Common myeloid progenitor, CD34-positive (primary cell): ENCODE data around the gene C20orf141. TPM values are rescaled to one million over a fixed set of nuclear protein-coding genes. Genes with fewer than 3 reads are reported as not detected.
A peak's percentile ranks its signal among the peaks of the same experiment; 100 is the strongest.
"Not testable (repeated sequence)": the region's sequence is repeated elsewhere in the genome, so short reads cannot be mapped to it uniquely, and the experiment has no call there.

ENCODE experiments used
- CTCF ChIA-PET: fragments of 350-600 bp; sonication (Branson Sonifier 250); formaldehyde crosslinking; loops from one replicate; lab custom pipeline; 2021; ENCODE audit warnings: antibody characterized with exemption; lab: Charles Lee
- POLR2A ChIA-PET: fragments of 350-600 bp; sonication (Branson Sonifier 250); formaldehyde crosslinking; loops from one replicate; lab custom pipeline; 2021; ENCODE audit warnings: antibody characterized with exemption; lab: Charles Lee
- DNase-seq, 3 donors: peaks; one replicate each; pipeline versions ENCODE4 v3.0.0 to v3.0.0-alpha.2; 2013
- H3K27ac ChIP-seq, 2 experiments: 1 replicate in 1 of 2; 2 replicates in 1 of 2; pipeline ENCODE4 v1.7.0; 2013; ENCODE audit warnings: inconsistent platforms in 2 of 2, low read length in 2 of 2, mild to moderate bottlenecking in 2 of 2, low read depth in 1 of 2, moderate library complexity in 1 of 2; ENCODE audit not compliant: severe bottlenecking in 2 of 2, insufficient read depth in 1 of 2, poor library complexity in 1 of 2
- H3K27me3 ChIP-seq, 5 experiments: replicated peaks in 2 of 5; 1 replicate in 3 of 5; 2 replicates in 2 of 5; pipeline versions ENCODE4 v1.6.1 to v1.7.0; 2013; ENCODE audit warnings: low read length in 4 of 5, mild to moderate bottlenecking in 2 of 5, moderate library complexity in 2 of 5, inconsistent platforms in 1 of 5; ENCODE audit not compliant: insufficient read depth in 5 of 5, control insufficient read depth in 4 of 5
- H3K36me3 ChIP-seq, 4 experiments: 1 replicate in 2 of 4; 2 replicates in 2 of 4; pipeline versions ENCODE4 v1.6.1 to v1.7.0; 2013; ENCODE audit warnings: low read length in 3 of 4, control low read depth in 1 of 4, mild to moderate bottlenecking in 1 of 4; ENCODE audit not compliant: control insufficient read depth in 4 of 4, insufficient read depth in 4 of 4
- H3K4me1 ChIP-seq, 4 experiments: 1 replicate in 3 of 4; 2 replicates in 1 of 4; pipeline versions ENCODE4 v1.6.1 to v1.7.1; 2013; ENCODE audit warnings: low read length in 3 of 4, mild to moderate bottlenecking in 3 of 4, control low read depth in 1 of 4, inconsistent platforms in 1 of 4, moderate library complexity in 1 of 4; ENCODE audit not compliant: control insufficient read depth in 4 of 4, insufficient read depth in 4 of 4; ENCODE audit errors: control extremely low read depth in 1 of 4
- H3K4me3 ChIP-seq, 7 experiments: 1 replicate in 4 of 7; 2 replicates in 3 of 7; pipeline versions ENCODE4 v1.5.1 to v1.7.0; 2013; ENCODE audit warnings: mild to moderate bottlenecking in 7 of 7, low read length in 6 of 7, moderate library complexity in 6 of 7, inconsistent platforms in 2 of 7, low read depth in 2 of 7, control low read depth in 1 of 7; ENCODE audit not compliant: insufficient read depth in 4 of 7, control insufficient read depth in 1 of 7; ENCODE audit errors: extremely low read depth in 1 of 7
- H3K9me3 ChIP-seq, 5 experiments: 1 replicate in 4 of 5; 2 replicates in 1 of 5; pipeline versions ENCODE4 v1.6.1 to v1.7.1; 2013; ENCODE audit warnings: low read length in 4 of 5, mild to moderate bottlenecking in 2 of 5, inconsistent platforms in 1 of 5, low read depth in 1 of 5, moderate library complexity in 1 of 5; ENCODE audit not compliant: control insufficient read depth in 4 of 5, insufficient read depth in 2 of 5; ENCODE audit errors: control extremely low read depth in 1 of 5
- WGBS: methylation state at CpG from one replicate; pipeline ENCODE4 v1.1.5; 2013; ENCODE audit not compliant: insufficient coverage; 5-methylcytosine and 5-hydroxymethylcytosine counted together
- polyA plus RNA-seq: library from polyadenylated mRNA; unstranded; fragments of 120-200 nt; gene quantifications from one replicate; pipeline ENCODE4 v1.2.1, GENCODE V29; 2013

Gene C20orf141, protein sequence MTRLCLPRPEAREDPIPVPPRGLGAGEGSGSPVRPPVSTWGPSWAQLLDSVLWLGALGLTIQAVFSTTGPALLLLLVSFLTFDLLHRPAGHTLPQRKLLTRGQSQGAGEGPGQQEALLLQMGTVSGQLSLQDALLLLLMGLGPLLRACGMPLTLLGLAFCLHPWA
- polyA plus RNA-seq, result not detected

DNA sequence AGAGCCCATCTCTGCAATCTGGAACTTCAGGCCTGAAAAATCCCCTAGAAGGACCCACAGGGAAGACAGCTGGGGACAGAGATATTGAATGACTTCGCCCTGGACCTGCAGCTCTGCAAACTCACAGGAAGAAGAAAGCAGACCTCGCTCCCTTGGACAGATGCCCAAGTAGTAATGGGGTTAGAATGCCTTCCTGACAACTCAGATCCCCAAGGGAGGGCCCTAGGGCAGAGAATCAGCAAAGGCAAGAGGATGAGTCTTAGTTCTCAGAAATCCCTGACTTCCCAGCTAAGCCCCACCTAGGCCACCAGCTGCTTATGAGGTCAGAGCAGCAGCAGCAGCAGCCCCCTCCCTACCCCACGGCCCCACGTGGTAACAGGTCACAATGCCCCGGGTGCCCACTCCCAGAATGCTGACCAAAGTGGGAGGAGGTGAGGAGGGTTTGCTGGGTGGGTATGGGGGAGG lies at the start of gene C20orf141:
C20orf141 (plus strand) TSS at position 401 of the 465 bp plus-strand sequence. CDS start 198 bp downstream, outside the sequence.
- ChIA-PET POLR2A (interaction anchor here (1.0 kb wide), 1 partner anchor 13 kb away, joined by 4 read pairs; no protein-coding TSS in a partner anchor), CTCF (interaction anchor here (1.3 to 1.6 kb wide), 2 partner anchors 14 to 19 kb away, joined by 3 read pairs; partner anchors contain the start of gene CPXM1)
- WGBS, result 5% methylated on average over 2 of the region's 5 CpGs
- DNase-seq, result peak; percentile 73 to 92 (median 91)
- H3K36me3 ChIP-seq, result no peaks in the 10 kb centered on the region
- H3K27ac ChIP-seq, result no peak within 1 kb of the TSS
- H3K4me3 ChIP-seq, result peak within 1 kb of the TSS in 1 of 7 experiments; percentile 37
- H3K9me3 ChIP-seq, result peaks cover 0 to 8% (median 0%) of the 10 kb centered on the region in 5 experiments
- peaks cover 0 to 7% (median 0%) of the 10 kb centered on the region in 5 experiments for H3K27me3 ChIP-seq
- H3K4me1 ChIP-seq, result peaks cover 0 to 24% (median 22%) of the 10 kb centered on the region in 4 experiments

DNA sequence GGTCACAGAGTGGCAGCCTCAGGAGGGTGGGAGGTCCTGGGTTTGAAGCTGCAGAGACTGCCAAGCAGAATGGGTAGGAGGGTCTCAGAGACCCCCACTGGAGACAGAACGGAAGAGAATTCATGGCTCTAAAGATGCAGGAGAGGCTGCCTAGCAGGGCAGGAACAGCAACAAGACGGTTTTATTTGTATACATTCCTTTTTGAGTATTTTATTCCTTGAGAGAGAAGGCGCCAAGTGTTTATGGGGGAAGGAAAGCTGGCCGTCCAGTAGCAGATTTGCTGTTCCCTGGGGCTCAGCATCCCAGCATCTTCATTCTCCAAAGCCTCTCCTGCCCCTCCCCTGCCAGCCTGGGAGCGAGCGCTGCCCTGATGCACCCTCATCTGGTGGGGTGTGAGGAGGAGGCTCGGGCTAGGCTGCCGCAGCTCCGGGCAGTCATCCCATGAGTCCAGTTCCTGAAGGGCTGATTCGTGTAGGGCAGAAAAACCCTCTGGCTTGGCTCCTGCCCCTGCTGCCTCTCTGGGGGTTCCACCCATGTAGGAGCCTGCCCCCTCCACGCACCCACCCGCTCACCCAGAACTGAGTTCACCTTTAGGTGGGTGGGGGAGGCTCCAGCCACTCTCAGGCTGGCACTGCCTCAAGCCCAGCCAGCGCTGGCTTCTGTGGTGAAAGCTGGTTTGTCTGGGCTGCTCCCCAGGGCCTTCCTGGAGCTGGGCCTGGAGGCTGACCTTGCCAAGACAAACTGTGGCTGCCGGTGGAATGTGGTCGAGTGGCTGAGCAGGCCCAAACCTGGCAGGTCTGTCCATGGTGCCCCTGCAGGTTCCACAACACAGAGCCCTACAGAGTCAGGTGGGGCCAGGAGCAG lies 46.8 kb upstream of the C20orf141 start:
- no peak overlapping the region for H3K27ac ChIP-seq
- POLR2A ChIA-PET, result no interaction called here
- no peaks in the 10 kb centered on the region for H3K36me3 ChIP-seq
- CTCF ChIA-PET, result interaction anchor here (0.8 to 1.7 kb wide), 6 partner anchors 12 to 84 kb away, joined by 3 to 7 read pairs (median 4); no protein-coding TSS in a partner anchor
- H3K4me3 ChIP-seq, result no peak overlapping the region
- 82% methylated on average over 10 of the region's 15 CpGs for WGBS
- DNase-seq, result no peak
- H3K27me3 ChIP-seq, result peaks cover 0 to 2% (median 0%) of the 10 kb centered on the region in 5 experiments
- no peaks in the 10 kb centered on the region for H3K9me3 ChIP-seq
- H3K4me1 ChIP-seq, result peaks cover 0 to 13% (median 8%) of the 10 kb centered on the region in 4 experiments

DNA sequence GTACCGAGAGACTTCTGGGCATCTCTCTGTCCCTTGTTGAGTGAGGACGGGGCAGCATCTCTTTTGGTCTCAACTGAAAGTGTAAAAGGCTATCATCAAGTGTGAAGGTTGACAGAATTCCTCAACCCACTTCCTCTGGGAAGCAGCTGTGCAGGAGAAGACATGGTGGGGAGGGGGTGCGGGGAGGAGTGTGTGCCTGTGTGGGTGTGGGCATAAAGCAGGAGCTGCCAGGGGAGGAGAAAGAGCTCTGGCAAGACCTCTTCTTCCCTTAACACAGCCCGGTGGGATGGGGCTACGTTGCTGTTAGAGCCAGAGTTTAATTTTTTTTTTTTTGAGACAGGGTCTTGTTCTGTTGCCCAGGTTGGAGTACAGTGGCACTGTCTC lies 46.2 kb upstream of the C20orf141 start:
- WGBS, result 70% methylated on average over 2 of the region's 5 CpGs
- Histone ChIP-seq H3K27ac (no peak overlapping the region), H3K9me3 (no peaks in the 10 kb centered on the region), H3K4me1 (peaks cover 0 to 13% (median 8%) of the 10 kb centered on the region in 4 experiments), H3K4me3 (no peak overlapping the region), H3K27me3 (peaks cover 0 to 2% (median 0%) of the 10 kb centered on the region in 5 experiments), H3K36me3 (no peaks in the 10 kb centered on the region)
- ChIA-PET CTCF (interaction anchor here (1.6 to 1.7 kb wide), 3 partner anchors 13 to 18 kb away, joined by 4 to 7 read pairs (median 6); no protein-coding TSS in a partner anchor), POLR2A (no interaction called here)
- no peak for DNase-seq

DNA sequence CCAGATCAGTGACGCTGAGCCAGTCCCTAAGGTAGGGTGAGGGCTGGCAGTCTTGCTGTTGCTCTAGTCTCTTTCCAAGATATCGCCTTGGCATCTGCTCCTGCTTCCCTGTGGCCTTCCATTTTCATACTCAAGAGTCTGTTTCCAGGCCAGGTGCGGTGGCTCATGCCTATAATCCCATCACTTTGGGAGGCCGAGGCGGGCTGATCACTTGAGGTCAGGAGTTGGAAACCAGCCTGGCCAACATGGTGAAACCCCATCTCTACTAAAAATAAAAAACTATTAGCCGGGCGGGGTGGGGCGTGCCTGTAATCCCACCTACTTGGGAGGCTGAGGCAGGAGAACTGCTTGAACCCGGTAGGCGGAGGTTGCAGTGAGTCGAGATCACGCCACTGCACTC lies 44.7 kb upstream of the C20orf141 start:
- WGBS, result 98% methylated on average over 11 of the region's 12 CpGs

DNA sequence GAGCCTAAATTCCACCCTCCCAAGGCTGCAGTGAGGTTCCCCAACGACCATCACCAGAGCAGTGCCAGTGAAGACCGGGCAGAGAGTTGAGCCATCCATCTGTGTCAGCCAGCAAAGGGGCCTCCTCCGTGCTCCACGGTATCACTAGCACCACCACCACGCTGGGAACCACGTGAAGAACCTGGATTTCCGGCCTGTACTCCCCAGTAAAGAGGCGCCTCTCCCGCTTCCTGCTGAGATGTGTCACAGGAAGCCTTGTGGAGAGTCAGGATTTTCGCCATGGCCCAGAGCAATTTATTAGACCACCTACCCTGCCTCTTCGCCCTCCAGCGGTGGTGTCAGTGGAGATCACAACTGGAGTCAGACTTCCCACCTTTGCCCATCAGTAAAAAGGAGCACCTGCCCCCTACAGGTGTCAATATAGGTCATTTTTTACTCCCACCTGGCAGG lies 43.1 kb upstream of the C20orf141 start:
- Histone ChIP-seq H3K27me3 (peaks cover 0 to 2% (median 0%) of the 10 kb centered on the region in 5 experiments), H3K4me3 (peak overlapping the region in 1 of 7 experiments; percentile 28), H3K27ac (no peak overlapping the region), H3K36me3 (no peaks in the 10 kb centered on the region), H3K4me1 (peaks cover 0 to 13% (median 8%) of the 10 kb centered on the region in 4 experiments), H3K9me3 (peaks cover 0 to 7% (median 2%) of the 10 kb centered on the region in 5 experiments)
- CTCF ChIA-PET, result interaction anchor here (0.9 to 1.7 kb wide), 2 partner anchors 12 to 18 kb away, joined by 3 to 4 read pairs; no protein-coding TSS in a partner anchor
- WGBS, result 34% methylated on average over 11 of the region's 12 CpGs
- DNase-seq, result peak in 2 of 3 donors; percentile 20 to 22
- POLR2A ChIA-PET, result no interaction called here

More for the DNA sequence above, 44.7 kb upstream of the C20orf141 start:
- H3K36me3 ChIP-seq, H3K27ac ChIP-seq, POLR2A ChIA-PET, H3K27me3 ChIP-seq, DNase-seq, H3K4me3 ChIP-seq, H3K9me3 ChIP-seq: not testable (repeated sequence)
- CTCF ChIA-PET, result interaction anchor here (1.2 to 1.7 kb wide), 3 partner anchors 15 to 19 kb away, joined by 3 to 6 read pairs (median 4); no protein-coding TSS in a partner anchor
- peaks cover 0 to 13% (median 8%) of the 10 kb centered on the region in 4 experiments for H3K4me1 ChIP-seq

DNA sequence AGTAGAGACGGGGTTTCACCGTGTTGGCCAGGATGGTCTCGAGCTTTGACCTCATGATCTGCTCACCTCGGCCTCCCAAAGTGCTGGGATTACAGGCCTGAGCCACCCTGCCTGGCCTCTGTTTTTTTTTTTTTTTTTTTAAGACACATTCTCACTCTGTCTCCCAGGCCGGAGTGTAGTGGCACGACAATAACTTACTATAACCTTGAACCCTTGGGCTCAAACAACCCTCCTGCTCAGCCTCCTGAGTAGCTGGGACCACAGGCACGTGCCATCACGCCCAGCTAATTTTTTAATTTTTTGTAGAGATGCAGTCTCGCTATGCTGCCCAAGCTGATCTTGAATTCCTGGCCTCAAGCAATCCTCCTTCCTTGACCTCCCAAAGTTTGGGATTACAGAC lies 41.0 kb upstream of the C20orf141 start:
- Histone ChIP-seq H3K27ac (no peak overlapping the region), H3K36me3 (no peaks in the 10 kb centered on the region), H3K27me3 (peaks cover 0 to 2% (median 0%) of the 10 kb centered on the region in 5 experiments), H3K4me1 (peaks cover 0 to 10% (median 8%) of the 10 kb centered on the region in 4 experiments), H3K4me3 (no peak overlapping the region), H3K9me3 (peaks cover 0 to 7% (median 2%) of the 10 kb centered on the region in 5 experiments)
- CTCF ChIA-PET, result interaction anchor here (1.1 to 1.5 kb wide), 5 partner anchors 16 to 78 kb away, joined by 3 to 5 read pairs (median 4); no protein-coding TSS in a partner anchor
- DNase-seq, result no peak
- POLR2A ChIA-PET, result no interaction called here
- 100% methylated on average over 6 of the region's 9 CpGs for WGBS
